Activated CD4-positive, alpha-beta T cell treated with anti-CD3 and anti-CD28 coated beads, Interleukin-2, amount 50 U/mL, for 16 hours (primary cell): ENCODE measurements around the gene LDLRAD4.

Experiments used
- DNase-seq: peaks from one replicate; pipeline ENCODE4 v3.0.0-alpha.2; 2020

The LDLRAD4 gene

DNA sequence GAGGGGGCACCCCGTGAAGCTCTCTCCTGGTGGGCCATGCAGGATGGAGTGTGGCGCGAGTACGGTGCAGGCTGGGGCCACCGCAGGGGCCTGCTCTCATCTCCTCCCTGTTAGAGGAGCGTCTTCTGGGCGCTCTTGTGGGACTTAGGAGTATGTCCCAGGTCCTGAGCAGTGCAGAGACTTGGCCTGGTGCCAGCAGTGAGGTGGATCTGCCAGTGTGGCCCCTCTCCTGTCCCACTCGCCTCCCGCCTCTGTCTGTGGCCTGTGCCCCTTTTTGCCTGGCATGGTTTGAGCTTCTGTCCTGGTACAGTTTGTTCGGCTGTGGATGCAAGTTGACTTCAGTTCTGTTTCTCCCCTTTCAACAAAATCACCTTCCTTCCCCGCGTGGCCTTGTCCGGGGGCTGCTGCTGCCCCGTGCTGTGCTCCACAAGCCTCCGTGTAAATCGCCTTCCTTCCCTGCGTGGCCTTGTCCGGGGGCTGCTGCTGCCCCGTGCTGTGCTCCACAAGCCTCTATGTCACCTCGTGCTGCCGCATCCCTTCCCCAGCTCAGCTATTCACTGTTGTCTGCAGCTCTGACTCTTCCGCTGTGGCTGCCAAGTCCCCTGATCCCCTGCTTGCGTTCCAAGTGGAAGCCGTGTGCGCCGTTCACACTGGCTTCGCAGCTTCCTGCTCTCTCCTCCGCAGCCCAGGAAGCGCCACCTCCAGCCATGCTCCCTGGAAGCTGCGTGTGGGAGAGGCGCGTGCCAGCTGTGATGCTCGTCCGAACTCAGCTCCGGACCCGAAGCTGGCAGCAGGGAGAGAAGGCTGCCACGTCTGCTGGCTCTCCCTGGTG, 13.7 kb downstream of the LDLRAD4 start:
- DNase-seq = no peak

DNA sequence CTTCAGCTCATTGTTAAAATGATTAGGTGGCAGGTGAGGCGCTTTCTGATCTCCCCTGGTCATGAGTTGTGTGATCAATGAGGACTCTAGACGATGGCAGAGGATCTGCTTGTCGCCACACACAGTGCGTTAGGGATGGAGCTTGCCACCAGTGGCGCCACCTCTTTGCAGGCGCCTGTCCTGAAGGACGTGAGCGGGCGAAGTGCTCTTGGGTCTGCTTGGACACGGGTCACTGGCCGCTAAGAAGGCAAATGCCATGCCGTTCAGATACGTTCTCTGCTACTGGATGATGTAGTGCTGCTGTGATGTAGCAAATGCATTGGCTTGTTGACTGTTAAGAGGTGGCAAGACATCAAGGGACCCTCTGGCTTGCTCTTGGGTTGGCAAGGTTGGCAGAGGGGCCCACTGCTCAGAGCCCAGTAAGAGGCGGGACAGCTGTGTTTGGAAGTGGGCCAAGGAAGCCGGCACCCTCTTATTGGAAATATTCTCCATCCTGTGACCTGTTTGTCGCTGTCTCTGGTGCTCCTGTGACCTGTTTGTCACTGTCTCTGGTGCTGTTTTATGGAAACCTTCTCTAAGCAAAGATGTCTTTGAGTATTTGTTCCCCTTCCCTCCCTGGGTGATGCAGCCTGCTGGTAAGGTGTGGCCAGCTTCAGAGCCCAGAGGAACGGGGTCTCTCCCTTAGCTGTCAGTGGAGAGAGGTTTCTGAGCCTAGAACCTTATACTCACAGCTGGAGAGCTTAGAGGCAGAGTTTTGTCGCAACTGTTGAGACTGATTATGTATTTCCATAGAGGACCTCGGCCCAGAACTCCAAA, 14.6 kb downstream of the LDLRAD4 start:
- no peak for DNase-seq

DNA sequence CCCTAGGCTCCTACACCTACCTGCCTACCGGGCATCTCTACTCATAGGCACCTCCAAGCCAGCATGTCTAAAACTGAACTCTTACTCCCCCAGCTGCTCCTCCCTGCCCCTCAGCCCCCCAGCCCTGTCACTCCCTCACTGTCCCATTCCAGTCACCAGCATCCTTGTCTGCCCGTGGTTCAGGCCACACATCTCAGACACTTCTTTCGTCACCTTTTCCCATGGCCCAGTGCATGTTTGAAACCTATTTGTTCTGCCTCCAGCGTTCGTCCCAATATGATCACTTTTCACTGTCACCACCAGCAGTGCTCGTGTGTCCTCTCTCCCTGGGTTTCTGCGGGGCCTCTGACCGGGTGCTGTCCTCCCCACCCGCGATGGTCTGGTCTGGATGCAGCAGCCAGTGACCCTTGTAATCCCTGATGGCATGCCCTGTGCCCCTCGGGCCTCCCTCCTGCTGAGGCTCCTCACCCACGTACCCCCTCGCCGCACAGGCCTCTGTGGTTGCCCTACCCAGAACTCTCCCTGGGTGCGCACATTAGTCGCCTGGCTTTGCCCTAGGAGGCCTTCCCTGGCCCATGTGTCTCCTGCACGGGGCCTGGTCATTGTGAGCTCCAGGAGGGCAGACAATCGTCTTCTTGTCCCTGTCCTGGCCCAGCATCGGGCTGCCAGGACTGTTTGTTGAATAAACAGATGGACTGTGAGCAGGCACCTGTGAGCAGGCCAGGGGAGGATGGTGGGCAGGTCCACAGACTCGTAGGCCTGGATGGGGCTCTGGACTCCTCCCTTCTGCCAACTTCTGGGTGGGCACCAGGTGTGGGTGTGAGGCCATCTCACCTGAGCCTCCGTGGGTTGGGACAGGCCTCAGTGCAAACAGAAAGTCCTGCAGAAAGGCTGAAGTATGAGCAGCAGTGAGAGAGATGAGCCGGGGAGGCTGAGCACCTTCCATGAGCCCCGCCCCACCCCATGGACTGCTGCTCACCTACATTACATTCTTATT, 15.5 kb downstream of the LDLRAD4 start:
- no peak for DNase-seq

DNA sequence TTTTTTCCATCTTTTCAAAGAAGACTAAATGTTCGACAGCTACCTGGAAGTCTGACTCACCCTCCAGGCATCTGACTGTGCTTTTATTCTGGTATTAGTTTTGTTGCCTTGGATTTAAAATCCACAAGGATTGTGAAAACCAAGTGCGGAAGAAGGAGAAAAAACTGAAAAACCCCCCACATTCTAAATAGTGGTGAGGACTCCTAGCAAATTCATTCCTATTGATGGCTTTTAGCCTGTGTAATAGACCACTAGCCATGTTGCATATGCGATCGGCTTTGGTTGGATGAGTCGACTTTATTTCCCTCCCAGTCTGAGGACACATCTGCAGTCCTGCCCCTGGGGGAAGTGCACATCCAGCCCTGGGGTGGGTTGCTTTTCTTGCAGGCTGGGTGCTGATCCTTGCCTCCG, 16.9 kb downstream of the LDLRAD4 start:
- DNase-seq = no peak

DNA sequence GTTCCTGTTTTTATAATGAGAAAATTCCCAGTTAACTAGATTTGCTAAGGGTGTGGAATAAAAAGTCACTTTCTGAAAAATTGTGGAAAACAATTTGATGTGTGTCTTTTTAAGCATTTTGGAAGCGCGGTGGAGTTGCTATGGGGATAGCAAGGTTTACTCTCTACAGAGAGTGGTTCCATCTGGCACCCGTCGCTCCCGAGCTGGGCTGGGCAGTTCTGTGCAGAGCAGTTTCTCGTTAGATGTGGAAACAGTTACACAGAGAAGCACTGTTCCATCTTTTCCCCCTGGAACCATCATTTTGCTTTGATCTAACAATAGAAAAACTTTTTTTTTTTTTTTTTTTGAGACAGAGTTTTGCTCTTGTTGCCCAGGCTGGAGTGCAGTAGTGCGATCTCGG, 17.4 kb downstream of the LDLRAD4 start:
- no peak for DNase-seq

DNA sequence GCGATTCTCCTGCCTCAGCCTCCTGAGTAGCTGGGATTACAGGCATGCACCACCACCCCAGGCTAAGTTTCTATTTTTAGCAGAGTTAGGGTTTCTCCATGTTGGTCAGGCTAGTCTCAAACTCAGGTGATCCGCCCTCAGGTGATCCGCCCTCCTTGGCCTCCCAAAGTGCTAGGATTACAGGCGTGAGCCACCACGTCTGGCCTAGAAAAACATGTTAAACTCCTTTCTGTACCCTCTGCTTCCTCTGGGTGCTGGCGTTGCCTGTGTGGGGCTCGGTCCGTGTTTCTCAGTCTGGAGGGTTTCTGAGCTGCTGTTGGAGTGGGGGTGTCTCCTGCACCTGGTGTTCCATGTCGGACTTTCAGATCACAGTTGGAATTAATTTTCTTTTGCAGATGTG, 17.9 kb downstream of the LDLRAD4 start:
- no peak for DNase-seq

DNA sequence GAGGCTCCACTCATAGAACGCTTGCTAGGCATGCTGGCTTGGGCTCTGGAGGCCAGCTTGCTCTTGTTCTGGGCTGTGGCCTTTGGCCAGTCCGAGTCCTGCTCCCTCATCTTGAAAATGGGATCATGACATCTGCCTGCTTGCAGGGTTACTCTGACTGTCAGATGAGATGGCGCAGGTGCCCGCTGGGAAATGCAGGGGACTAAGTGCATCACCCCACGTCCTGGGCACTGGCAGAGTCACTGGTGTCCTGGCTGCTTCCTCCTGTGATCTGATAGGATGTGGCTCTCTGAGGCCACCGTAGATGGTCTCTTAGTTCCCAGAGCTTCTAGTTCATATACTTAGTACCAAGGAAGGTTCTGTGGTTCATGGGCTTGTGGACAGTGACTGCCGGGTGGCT, 18.5 kb downstream of the LDLRAD4 start:
- no peak for DNase-seq

DNA sequence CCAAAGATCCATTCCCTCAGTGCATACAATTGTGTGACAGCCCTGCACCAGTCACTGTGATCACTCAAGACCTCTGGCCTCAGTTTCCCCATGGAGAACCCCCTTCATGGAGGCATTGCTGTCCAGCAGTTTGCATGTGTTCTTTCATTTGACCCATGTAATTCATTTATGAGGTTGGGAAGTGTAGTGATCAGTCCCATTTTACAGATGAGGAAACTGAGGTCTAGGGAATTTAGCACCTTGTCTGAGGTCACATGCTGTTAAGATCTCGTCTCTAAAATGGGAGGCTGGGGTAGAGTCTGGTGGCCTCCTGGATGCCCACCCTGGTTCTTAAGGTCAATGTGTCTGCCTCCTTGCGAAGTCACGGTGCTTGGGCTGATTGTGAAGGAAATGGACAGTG, 19.1 kb downstream of the LDLRAD4 start:
- no peak for DNase-seq

DNA sequence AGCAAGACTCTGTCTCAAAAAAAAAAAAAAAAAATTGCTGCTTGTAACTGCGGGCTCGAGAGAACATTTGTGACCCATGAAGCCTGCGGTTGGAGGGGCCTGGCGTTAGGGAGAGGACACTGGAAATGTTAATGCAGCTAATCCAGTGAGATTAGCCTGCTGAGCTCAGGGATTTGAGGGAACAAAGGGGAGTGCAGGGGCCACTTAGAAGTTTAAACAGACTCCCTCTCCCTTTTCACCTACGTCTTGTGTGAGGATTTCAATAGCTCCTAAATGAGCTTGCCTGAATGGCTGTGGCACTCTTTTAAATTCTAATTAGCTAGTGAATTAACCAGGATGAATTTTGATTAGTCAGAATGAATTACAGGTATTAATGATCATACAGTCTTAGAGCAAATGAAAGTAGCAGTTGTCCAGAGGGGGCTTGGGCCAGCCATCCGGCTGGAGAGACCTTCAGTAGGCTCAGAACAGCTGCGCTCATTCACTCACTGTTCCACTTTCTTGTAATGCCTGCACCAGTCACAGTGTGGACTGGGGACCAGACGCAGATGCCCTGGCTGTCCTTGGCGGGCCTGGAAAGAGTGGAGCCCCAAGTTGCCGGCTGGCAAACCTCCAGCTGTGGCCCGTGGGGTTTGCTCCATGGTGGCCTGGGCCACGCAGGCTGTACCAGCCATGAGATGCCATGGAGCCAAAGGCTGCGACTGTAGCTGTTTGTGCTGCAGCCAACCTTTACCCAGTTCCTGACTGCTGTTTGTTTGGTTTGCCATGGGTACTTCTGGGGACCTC, 20.8 kb downstream of the LDLRAD4 start:
- no peak for DNase-seq

DNA sequence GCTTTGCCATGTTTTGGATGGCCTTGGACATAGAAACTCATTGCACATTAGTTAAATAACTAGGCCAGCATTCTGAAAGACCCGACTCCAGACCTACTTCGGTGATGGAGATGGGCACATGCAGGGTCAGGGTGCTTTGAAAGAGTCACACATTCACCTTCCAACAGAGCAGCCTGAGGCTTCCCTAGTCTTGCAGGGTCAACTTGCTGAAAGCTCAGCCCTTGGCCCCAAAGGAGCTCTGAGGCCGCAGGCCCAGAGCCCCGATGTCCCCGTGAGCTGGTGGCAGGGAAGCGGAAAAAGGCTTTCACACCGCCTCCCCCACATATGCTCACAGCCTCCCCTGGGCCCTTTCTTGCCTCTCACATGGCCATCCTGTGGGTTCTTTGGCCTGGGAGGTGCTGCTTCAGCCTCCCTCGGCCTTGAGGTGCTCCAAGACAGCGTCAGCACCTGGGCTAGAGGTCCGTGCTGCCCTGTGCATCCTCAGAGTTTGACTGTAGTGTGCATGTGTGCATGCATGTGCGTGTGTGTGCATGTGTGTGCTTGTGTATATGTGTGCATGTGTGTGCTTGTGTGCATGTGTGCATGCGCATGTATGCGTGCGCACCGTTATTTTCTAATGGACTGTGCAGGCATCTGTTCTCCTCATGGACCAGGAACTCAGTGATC, 21.6 kb downstream of the LDLRAD4 start:
- DNase-seq = no peak

DNA sequence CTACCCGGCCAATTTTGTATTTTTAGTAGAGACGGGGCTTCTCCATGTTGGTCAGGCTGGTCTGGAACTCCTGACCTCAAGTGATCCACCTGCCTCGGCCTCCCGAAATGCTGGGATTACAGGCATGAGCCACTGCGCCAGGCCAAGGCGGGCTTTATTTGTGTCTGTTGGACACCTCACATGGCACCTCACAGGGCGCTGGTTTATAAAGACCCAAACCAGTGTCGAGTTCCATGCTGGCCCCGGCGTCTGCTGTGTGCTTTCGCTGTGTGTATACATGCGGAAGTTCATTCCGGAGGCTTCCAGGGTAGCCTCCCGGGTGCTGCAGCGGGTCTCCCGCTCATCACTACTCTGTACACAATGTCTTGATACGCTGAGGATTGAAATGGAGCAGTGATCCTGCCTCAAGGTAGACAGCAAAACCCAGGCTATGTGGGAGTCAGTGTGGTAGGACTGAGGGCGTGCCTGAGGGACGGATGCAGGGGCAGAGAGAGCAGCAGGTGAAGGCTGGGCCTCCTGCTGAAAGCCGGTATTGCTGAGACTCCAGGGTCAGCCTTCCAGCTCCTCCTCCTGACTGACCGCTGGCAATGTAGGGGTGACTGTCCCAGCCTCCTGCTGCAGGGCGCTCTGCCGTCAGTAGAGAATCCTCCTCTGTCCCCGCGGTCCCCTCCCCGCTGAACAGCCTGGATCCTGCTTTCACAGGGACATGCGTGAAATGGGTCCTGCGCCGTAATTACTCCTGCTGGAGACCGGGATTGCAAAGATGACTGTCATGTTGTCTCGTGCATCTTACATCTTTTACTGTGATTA, 22.7 kb downstream of the LDLRAD4 start:
- no peak for DNase-seq

DNA sequence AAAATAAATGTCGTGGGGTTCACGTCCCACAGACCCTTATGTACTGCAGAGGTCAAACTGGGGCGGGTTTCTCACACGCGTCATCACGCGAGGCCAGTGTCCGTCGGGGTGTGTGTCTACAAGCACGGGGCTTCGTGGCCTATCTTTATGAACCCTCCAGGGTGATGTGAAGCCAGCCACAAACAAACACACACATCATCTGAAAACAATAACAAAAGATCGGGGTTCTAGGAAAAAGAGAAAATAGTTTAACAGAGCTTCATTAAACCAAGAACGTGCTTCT, 23.3 kb downstream of the LDLRAD4 start:
- no peak for DNase-seq

DNA sequence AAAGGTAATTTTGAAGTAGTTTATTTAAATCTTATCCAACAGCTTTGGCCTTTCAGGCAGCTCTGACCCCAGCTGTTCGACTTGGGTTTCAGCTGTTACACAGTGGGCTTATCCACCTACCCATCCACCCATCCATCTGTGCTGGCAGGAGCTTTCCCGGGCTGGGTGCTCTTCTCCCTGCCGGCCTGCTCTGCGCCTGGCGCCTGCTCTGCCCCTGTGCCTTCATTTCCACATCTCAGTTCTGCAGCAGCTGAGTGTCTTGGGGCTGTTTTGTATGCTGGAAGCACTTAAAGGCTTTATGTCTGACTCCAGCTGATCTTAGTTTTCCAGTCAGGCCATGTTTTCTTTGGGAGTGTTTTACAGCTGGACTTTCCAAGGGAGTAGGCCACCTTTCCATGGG, 24.2 kb downstream of the LDLRAD4 start:
- no peak for DNase-seq

DNA sequence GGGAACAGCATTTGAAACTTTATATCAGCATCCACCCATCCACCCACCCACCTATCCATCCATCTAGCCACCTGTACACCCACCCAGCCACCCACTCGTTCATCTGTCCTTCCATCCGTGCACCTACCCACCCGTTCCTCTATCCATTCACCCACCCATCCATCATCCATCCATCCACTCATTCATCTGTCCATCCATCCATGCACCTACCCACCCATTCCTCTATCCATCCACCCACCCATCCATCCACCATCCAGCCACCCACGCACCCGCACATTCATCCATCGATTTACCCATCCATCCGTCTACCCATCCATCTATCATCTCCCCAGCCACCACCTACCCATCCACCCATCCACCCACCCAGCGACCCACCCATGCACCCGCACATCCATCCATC, 24.8 kb downstream of the LDLRAD4 start:
- DNase-seq = no peak

DNA sequence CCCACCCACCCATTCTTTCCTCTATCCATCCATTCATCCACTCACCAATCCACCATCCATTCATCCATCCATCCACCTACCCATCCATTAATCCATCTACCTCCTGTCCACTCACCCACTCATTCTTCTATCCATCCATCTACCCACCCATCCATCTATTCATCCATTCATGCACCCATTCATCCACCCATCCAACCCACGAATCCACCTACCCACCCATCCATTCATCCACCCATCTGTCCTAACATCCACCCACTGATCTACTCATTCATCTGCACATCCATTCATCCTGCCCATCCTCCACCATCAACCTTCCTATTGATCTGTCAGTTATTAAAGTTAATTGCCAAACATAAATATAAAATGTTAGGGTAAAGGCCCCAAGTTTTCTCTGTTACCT, 25.6 kb downstream of the LDLRAD4 start:
- no peak for DNase-seq

DNA sequence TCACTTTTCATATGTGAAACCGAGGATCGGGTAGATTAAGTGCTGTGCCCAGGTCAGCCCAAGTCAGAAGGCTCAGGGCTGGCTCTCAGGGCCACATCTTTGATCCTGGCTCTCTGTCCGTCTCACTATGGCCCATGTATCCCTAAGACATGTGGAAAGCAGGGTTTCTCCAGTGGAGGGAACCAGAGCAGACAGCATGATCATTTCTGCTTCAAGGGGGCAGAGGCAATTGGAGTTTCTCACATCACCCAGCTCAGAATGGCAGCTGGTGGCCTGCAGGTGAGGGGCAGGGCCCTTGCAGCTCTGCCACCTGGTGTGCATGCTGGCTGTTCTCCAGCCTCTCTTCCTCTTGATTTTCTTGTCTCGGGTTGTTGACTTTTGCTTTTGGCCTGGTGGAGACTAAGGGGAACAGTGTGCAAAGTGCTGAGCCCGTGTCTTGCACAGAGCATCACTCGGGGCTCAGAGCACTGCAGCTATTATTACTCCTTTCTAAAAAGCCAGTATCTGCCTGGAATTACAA, 27.0 kb downstream of the LDLRAD4 start:
- no peak for DNase-seq

DNA sequence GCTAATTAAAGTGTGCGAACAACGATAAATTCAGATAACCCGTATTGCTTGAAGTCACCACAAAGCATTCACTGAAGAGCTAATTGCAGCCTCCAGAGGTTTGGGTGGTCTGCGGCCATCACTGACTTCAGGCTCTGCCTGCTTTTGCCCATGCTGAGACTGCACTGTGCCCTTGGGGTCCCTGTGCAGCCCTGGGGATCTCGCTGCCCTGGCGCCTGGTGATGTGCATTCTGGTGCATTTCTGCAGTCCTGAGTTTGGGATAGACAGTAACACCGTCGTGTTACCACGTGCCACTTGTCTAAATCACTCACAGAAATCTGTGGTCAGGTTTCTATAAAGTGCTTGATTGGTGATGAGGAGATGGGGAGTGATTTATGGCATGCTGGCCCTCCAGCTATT, 27.6 kb downstream of the LDLRAD4 start:
- no peak for DNase-seq

DNA sequence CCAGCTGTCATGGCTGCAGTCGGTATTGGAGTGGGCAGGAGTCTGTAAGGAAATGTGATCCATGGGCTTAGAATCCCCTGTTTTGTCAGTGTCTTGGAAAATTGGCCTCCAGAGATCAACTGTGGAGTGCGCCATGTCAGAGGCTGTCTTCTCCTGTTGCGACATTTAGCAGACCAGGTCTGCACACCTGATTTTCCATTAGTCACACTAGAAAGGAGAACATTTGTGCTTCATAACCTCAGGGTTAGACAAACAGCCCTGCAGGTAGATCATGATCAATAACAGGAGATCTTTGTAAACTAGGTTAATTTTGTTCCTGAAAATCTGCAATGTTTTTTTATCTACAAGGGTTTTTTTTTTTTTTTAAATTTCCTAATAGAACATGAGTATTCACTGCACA, 28.0 kb downstream of the LDLRAD4 start:
- no peak for DNase-seq

DNA sequence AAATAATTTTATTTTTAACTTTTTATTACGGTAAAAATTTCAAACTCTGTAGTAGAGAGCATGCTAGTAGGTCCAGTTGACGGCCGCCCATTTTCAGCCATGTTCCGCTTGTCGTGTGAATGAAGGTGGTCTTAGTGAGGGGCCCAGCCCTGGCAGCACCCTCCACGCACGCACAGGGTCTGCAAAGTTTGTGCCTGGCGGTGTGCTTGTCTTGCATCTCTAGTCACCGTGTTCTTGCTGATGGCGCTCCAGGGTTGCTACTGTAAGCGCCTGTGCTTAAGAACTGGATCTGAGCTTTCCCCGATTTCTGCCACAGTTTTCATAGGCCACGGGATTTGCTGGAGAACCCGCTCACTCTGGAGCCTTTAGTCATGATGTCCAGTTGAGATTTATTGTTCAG, 28.9 kb downstream of the LDLRAD4 start:
- no peak for DNase-seq

DNA sequence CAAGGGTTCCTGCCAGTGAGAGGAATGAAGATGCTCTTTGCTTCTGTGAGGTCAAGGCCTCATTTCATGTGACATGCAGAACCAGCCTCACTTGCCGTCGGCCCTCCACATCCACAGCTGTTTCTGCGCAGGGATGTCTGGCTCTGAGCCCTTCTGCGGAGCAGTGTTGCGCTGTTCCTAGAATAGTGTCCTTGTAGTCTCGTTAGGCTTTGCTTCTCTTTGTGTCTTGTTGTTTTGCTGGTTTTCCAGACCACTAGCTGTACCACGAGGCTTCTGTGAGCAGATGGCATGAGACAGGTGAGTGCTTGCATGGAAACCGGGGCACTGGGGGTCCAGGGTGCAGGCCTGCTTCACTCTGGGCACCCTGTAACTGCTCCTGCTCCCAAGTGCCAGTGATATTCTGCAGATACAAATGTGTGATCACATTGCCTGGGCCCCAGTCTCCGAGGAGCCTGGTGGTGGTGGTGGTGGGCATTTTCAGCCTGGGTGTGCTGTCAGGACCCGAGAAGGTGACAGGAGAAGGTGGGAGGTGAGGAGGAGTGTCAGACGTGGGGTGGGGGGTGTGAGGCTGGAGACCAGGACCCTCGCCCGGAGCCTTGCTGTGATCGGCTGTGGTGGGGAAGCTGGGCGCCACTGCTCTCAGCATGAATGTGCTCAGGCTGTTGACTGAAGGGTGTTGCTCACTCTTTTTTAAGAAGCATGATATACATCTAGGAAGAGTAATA, 34.3 kb downstream of the LDLRAD4 start:
- DNase-seq = no peak
